Fibroblast of upper back skin (primary cell): Measurements from ENCODE around the gene PPM1H.
A peak's percentile ranks its signal among the peaks of the same experiment; 100 is the strongest.
"Not testable (repeated sequence)": the region's sequence is repeated elsewhere in the genome, so short reads cannot be mapped to it uniquely, and the experiment has no call there.

Experiments
- DNase-seq: peaks from one replicate; pipeline ENCODE4 v3.0.0-alpha.2; 2013

The PPM1H gene

GRCh38 chr12:62943779-62944395, 8.9 kb upstream of the PPM1H start:
- no peak for DNase-seq

- DNase-seq, result not testable (repeated sequence)
These were observed 7.4 kb upstream of the PPM1H start for GRCh38 chr12:62942316-62942715.

- peak; percentile 9 for DNase-seq
These were observed 631 bp downstream of the PPM1H start for GRCh38 chr12:62934239-62934798.

- DNase-seq, result no peak
These were observed 1.2 kb downstream of the PPM1H start for GRCh38 chr12:62933602-62934238.

GRCh38 chr12:62933220-62933601, 1.7 kb downstream of the PPM1H start:
- DNase-seq, result no peak

GRCh38 chr12:62931477-62931876, 3.5 kb downstream of the PPM1H start:
- DNase-seq, result no peak

- no peak for DNase-seq
These were observed 4.2 kb downstream of the PPM1H start for GRCh38 chr12:62930546-62931425.

GRCh38 chr12:62928632-62929031, 6.3 kb downstream of the PPM1H start:
- DNase-seq, result no peak

GRCh38 chr12:62925680-62926079, 9.3 kb downstream of the PPM1H start:
- no peak for DNase-seq

- no peak for DNase-seq
These were observed 10.9 kb downstream of the PPM1H start for GRCh38 chr12:62924084-62924483.

GRCh38 chr12:62922539-62922938, 12.4 kb downstream of the PPM1H start:
- no peak for DNase-seq

- DNase-seq, result peak; percentile 19
These were observed 15.1 kb downstream of the PPM1H start for GRCh38 chr12:62919838-62920237.

GRCh38 chr12:62917926-62918325, 17.0 kb downstream of the PPM1H start:
- no peak for DNase-seq

- DNase-seq, result no peak
These were observed 18.1 kb downstream of the PPM1H start for GRCh38 chr12:62916632-62917425.

- DNase-seq, result no peak
These were observed 19.8 kb downstream of the PPM1H start for GRCh38 chr12:62915204-62915529.

GRCh38 chr12:62914443-62915203, 20.3 kb downstream of the PPM1H start:
- no peak for DNase-seq

GRCh38 chr12:62913380-62913779, 21.6 kb downstream of the PPM1H start:
- DNase-seq, result no peak

- no peak for DNase-seq
These were observed 22.3 kb downstream of the PPM1H start for GRCh38 chr12:62912644-62913043.

- no peak for DNase-seq
These were observed 23.7 kb downstream of the PPM1H start for GRCh38 chr12:62911286-62911685.

GRCh38 chr12:62910549-62911169, 24.3 kb downstream of the PPM1H start:
- no peak for DNase-seq

- DNase-seq, result no peak
These were observed 25.6 kb downstream of the PPM1H start for GRCh38 chr12:62909340-62909739.

- no peak for DNase-seq
These were observed 26.3 kb downstream of the PPM1H start for GRCh38 chr12:62908674-62909073.
